GM12873 (cell line): ENCODE results near the gene VARS2.

ENCODE experiments used
- TF ChIP-seq, protein P1 (sequence below): IDR thresholded peaks from 2 replicates; pipeline ENCODE4 v1.5.1; 2012; ENCODE audit warnings: low read depth, mild to moderate bottlenecking, moderate library complexity, low read length, control low read depth; ENCODE audit not compliant: insufficient read depth; ENCODE audit errors: missing control alignments

The VARS2 gene

DNA sequence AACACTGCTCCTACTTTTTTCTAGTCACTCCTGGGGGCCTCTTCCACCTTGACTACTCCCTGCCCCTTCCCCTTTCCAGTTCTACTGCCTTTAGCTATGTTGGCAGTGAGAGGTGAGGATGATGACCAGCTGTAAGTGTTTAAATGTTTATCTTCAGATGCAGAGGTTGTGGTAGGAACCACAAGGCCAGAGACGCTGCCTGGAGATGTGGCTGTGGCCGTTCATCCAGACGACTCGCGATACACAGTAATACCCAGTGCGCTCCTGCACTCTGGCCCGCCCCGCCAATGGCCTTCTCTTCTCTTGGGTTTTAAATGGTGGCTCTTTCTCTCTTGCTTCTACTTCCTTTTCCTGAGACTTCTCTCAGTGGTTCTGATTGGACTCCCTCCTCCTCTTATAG lies 4.6 kb downstream of the VARS2 start:
- TF ChIP-seq, protein P1, sequence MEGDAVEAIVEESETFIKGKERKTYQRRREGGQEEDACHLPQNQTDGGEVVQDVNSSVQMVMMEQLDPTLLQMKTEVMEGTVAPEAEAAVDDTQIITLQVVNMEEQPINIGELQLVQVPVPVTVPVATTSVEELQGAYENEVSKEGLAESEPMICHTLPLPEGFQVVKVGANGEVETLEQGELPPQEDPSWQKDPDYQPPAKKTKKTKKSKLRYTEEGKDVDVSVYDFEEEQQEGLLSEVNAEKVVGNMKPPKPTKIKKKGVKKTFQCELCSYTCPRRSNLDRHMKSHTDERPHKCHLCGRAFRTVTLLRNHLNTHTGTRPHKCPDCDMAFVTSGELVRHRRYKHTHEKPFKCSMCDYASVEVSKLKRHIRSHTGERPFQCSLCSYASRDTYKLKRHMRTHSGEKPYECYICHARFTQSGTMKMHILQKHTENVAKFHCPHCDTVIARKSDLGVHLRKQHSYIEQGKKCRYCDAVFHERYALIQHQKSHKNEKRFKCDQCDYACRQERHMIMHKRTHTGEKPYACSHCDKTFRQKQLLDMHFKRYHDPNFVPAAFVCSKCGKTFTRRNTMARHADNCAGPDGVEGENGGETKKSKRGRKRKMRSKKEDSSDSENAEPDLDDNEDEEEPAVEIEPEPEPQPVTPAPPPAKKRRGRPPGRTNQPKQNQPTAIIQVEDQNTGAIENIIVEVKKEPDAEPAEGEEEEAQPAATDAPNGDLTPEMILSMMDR, result no peak

DNA sequence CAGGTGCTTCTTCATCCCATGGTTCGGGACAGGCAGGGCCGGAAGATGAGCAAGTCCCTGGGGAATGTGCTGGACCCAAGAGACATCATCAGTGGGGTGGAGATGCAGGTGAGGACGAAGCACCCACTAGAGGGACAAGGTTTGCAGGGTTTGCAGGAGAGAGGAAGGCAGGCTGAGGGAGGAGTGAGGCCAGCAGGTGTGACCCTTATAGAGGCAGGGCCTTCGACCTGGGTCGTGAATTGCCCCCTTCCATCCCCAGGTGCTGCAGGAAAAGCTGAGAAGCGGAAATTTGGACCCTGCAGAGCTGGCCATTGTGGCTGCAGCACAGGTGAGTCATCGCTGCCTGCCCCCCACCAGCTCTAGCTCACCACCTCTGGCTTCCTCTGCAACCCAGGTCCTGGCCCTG lies 8.4 kb downstream of the VARS2 start:
- TF ChIP-seq, protein P1, result no peak

DNA sequence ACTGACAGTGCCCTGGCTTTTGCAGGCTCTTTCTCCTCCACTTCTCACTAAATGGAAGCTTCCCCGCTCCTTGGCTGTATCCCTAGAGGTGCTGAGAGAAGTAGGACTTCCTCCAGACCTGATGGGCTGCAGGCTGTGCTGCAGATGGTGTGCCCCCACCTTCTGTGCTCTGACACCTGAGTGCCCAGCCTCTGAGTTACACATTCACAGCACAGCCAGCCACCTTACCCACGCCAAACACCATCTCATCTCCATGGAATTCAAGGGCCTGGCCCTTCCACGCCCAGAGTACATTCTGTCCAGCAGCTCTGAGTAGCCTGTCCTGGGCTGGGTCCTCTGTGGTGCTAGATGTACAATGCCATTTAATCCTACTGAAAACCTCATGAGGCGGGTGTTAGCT lies 12.6 kb downstream of the VARS2 start:
- TF ChIP-seq, protein P1, result no peak

DNA sequence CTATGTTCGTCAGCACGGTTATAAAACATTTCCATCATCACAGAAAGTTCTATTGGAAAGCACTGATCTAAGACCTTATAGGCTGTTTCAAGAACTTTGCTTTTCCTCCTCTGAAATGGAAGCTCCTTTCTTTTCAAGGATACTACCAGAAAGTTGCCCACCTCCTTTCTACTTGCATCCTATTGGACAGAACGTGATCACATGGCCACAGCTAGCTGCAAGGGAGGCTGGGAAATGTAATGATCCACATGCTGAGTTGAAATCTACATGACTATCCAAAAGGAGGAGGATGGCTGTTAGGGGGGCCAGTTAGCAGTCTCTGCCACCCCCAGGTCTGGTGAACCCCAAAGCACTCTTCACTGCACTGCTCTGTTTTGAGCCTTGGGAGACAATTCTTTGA lies 14.6 kb downstream of the VARS2 start:
- TF ChIP-seq, protein P1, result no peak

DNA sequence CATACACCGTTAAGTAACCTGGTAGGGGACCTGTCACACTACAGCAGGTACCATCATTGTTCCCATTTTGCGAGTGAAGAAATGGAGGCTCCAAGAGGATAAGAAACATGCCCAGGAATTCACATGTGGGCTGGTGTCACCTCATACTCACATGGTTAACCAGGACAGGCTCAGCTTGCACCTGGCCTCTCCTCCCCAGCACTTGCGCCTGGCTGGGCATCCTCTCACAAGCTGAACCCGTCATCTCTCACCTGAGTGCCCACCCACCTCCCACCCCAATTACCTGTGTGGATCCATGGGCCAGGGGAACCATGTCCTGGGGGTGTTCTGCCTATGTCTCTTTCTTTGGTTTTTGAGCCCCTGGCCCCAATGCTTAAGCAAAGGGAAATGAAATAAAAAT lies 16.5 kb downstream of the VARS2 start:
- TF ChIP-seq, protein P1, result no peak

DNA sequence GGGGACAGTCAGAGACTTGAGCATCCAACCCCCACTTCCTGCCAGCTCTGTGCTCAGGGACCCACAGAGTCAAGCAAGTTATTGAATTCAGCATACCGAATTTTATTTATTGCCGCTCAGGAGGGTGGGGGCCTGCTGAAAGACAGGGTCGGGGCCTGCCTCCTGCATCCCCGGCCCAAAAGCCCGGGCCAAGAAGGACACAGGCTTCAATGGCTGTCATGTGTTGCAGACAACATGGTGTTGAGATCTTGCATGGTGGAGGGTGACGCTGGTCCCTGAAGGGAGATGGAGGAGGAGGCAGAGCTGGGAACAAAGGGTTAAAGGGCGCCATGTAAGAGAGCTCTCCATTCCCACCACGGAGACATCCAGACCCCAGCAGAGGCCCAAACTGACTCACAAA lies 17.2 kb downstream of the VARS2 start:
- TF ChIP-seq, protein P1, result no peak

DNA sequence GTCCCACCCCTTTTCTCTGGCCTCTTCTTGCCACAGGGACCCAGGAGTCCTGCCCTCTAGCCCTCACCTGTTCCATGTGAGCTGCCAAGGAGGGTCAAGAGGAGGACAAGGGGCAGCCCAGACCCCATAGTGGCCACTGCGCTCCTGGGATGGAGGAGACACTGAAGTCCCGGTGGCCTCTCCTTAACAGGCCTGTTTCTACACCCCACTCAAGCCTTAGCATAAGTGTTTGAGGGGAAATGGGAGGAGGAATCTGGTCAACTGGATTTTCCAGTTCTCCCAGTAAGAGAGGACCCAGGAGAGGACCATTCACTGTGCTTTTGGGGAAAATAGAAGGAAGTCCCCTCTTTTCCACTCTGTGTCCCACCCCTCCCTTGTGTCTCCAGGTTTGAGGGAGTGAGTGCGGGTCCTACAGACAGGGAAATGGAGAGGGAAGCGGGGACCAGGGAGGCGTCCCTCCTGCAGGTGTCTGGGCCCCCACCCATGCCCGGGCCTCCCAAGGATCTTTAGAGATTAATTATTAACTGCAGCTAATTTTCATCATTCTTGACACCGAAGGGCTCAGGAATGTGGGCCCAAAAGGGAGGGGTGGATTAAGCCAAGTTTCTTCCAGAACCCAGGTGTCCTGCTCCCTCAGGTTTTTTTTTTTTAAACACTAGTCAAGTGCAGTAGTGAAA lies 18.1 kb downstream of the VARS2 start, which contains the start of gene SFTA2:
Gene SFTA2, minus strand, starts transcription at position 202 of the 677 bp plus-strand sequence. Its CDS starts 74 bp downstream, at position 128.
- TF ChIP-seq, protein P1, result no peak
